ENCODE measurements around the gene STAG1. TPM values are rescaled to one million over a fixed set of nuclear protein-coding genes. Genes with fewer than 3 reads are reported as not detected.

STAG1 gene
- total RNA-seq, 1 experiment from 2014 or later: 19.2 TPM

Other genes with a start within 250 kb of the STAG1 start
- gene SLC35G2, start 66.7 kb upstream of the STAG1 start, total RNA-seq (2014; rRNA removed; shearing (Covaris generic); ENCODE audit: low replicate concordance): 15.8 and 16.5 TPM in 2 replicates
- 29.5 and 46.9 TPM in 2 replicates for gene NCK1, start 109.8 kb upstream of the STAG1 start, total RNA-seq (2014; rRNA removed; shearing (Covaris generic); ENCODE audit: low replicate concordance)
- 1.0 and 2.8 TPM in 2 replicates for gene IL20RB, start 205.6 kb upstream of the STAG1 start, total RNA-seq (2014; rRNA removed; shearing (Covaris generic); ENCODE audit: low replicate concordance)